KMS-11 (cell line): ENCODE measurements around the gene FAM222A.

Experiments used
- H2AFZ ChIP-seq: fragments of 200-600 bp; sonication (generic); 2 replicates; pipeline ENCODE4 v1.6.1; 2016; ENCODE audit warnings: antibody characterized with exemption, mixed run types, low read depth
- H3K27ac ChIP-seq: fragments of 200-600 bp; sonication (generic); 2 replicates; pipeline ENCODE4 v1.6.1; 2016; ENCODE audit warnings: mild to moderate bottlenecking, mixed run types
- H3K27me3 ChIP-seq: fragments of 200-600 bp; sonication (generic); 2 replicates; pipeline ENCODE4 v1.6.1; 2017; ENCODE audit warnings: mild to moderate bottlenecking, low read depth, mixed run types, moderate library complexity; ENCODE audit not compliant: insufficient read depth
- H3K36me3 ChIP-seq: fragments of 200-600 bp; sonication (generic); 2 replicates; pipeline ENCODE4 v1.6.1; 2017; ENCODE audit warnings: mild to moderate bottlenecking, mixed run types; ENCODE audit not compliant: insufficient read depth
- H3K4me1 ChIP-seq: fragments of 200-600 bp; sonication (generic); 2 replicates; pipeline ENCODE4 v1.6.1; 2016; ENCODE audit warnings: mild to moderate bottlenecking, low read depth, mixed run types; ENCODE audit not compliant: poor library complexity, severe bottlenecking
- H3K4me2 ChIP-seq: fragments of 200-600 bp; sonication (generic); 2 replicates; pipeline ENCODE4 v1.7.0; 2016; ENCODE audit warnings: mild to moderate bottlenecking, mixed run types
- H3K4me3 ChIP-seq: fragments of 200-600 bp; sonication (generic); IDR thresholded peaks from 2 replicates; pipeline ENCODE4 v1.6.1; 2017; ENCODE audit warnings: low read depth, low read length, mixed read lengths; ENCODE audit not compliant: insufficient read depth
- H3K79me2 ChIP-seq: fragments of 200-600 bp; sonication (generic); 2 replicates; pipeline ENCODE4 v1.6.1; 2016; ENCODE audit warnings: low read depth, mixed run types; ENCODE audit not compliant: insufficient read depth
- H3K9ac ChIP-seq: fragments of 200-600 bp; sonication (generic); 2 replicates; pipeline ENCODE4 v1.6.1; 2016; ENCODE audit warnings: mild to moderate bottlenecking, mixed run types
- H4K20me1 ChIP-seq: fragments of 200-600 bp; sonication (generic); 2 replicates; pipeline ENCODE4 v1.6.1; 2016; ENCODE audit warnings: mild to moderate bottlenecking, mixed run types; ENCODE audit not compliant: insufficient read depth
- TF ChIP-seq, protein P1 (sequence below): fragments of 200-600 bp; sonication (generic); conservative IDR thresholded peaks from 2 replicates; pipeline ENCODE4 v1.6.1; 2017; ENCODE audit warnings: low read depth, mild to moderate bottlenecking, antibody characterized with exemption, low read length, moderate library complexity, mixed read lengths

Gene FAM222A

DNA sequence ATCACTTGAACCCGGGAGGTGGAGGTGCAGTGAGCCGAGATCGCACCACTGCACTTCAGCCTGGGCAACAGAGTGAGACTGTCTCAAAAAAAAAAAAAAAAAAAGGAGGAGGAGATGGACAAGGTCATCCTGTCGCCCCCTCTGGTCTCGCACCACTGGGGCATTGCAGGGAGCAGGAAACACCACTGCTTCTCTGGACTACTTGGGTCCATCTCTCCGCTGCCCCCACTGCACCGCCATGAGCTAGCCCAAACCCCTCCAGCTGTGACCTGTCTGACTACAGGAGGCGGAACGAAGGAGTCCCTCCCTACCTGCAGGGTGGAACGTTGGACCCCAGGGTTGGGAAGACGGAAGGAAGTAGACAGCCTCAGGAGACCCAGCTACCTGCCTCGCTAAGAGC, 18.2 kb upstream of the FAM222A start:
- Histone ChIP-seq H2AFZ (no peak overlapping the region), H3K79me2 (no peaks in the 10 kb centered on the region), H3K9ac (no peak overlapping the region), H4K20me1 (no peaks in the 10 kb centered on the region), H3K27ac (no peak overlapping the region), H3K36me3 (no peaks in the 10 kb centered on the region), H3K4me3 (no peak overlapping the region), H3K4me1 (no peaks in the 10 kb centered on the region), H3K4me2 (no peak overlapping the region), H3K27me3 (no peaks in the 10 kb centered on the region)
- TF ChIP-seq, protein P1, sequence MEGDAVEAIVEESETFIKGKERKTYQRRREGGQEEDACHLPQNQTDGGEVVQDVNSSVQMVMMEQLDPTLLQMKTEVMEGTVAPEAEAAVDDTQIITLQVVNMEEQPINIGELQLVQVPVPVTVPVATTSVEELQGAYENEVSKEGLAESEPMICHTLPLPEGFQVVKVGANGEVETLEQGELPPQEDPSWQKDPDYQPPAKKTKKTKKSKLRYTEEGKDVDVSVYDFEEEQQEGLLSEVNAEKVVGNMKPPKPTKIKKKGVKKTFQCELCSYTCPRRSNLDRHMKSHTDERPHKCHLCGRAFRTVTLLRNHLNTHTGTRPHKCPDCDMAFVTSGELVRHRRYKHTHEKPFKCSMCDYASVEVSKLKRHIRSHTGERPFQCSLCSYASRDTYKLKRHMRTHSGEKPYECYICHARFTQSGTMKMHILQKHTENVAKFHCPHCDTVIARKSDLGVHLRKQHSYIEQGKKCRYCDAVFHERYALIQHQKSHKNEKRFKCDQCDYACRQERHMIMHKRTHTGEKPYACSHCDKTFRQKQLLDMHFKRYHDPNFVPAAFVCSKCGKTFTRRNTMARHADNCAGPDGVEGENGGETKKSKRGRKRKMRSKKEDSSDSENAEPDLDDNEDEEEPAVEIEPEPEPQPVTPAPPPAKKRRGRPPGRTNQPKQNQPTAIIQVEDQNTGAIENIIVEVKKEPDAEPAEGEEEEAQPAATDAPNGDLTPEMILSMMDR = no peak

DNA sequence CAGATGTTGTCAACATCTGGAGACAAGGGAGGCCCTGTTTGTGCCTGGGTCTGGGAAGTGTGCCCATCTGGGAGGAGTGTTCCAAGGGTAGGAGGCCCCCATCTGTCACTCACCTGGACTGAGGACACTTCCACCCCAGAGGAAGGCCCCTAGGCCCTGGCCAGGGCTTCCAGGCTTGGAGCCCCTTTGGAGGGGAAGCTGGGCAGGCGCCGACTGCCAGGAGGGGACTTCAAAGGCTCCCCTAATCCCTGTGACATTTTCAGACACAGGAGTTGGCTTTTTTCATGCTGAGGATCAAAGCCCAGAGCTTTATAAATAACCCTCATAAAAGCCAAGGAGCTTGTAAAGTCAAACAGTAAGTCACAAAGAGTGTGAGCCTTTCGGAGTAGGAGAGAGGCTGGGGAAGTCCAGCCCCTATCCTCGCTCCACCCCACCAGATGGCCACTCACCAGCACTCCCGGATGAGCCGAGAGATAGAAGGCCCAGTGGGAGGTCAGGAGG, 17.6 kb upstream of the FAM222A start:
- Histone ChIP-seq H3K27ac (no peak overlapping the region), H4K20me1 (no peaks in the 10 kb centered on the region), H3K4me2 (no peak overlapping the region), H3K27me3 (no peaks in the 10 kb centered on the region), H3K9ac (no peak overlapping the region), H3K4me3 (no peak overlapping the region), H3K36me3 (no peaks in the 10 kb centered on the region), H2AFZ (no peak overlapping the region), H3K79me2 (no peaks in the 10 kb centered on the region), H3K4me1 (no peaks in the 10 kb centered on the region)
- TF ChIP-seq, protein P1 = no peak

- Histone ChIP-seq H3K9ac (no peak overlapping the region), H3K27me3 (no peaks in the 10 kb centered on the region), H3K79me2 (no peaks in the 10 kb centered on the region), H3K36me3 (no peaks in the 10 kb centered on the region), H3K27ac (no peak overlapping the region), H3K4me2 (no peak overlapping the region), H2AFZ (no peak overlapping the region), H3K4me3 (no peak overlapping the region), H4K20me1 (no peaks in the 10 kb centered on the region), H3K4me1 (no peaks in the 10 kb centered on the region)
- TF ChIP-seq, protein P1 = no peak
Measured at GRCh38 chr12:109696485-109697269, 16.9 kb upstream of the FAM222A start.

DNA sequence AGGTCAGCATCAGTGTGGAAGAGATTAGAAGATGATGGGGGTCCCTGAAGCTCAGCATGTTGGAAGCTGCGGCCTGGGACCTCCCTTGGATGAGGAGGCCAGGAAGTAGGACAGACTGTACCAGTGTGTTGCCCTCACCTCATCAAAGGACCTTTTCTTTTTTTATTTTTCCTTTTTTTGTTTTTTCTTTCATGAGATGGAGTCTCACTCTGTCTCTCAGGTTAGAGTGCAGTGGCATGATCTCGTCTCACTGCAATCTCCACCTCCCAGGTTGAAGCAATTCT, 16.4 kb upstream of the FAM222A start:
- H3K9ac ChIP-seq = no peak overlapping the region
- H3K79me2 ChIP-seq = no peaks in the 10 kb centered on the region
- H3K4me3 ChIP-seq = no peak overlapping the region
- no peaks in the 10 kb centered on the region for H3K36me3 ChIP-seq
- no peaks in the 10 kb centered on the region for H4K20me1 ChIP-seq
- no peak overlapping the region for H2AFZ ChIP-seq
- no peak overlapping the region for H3K27ac ChIP-seq
- H3K27me3 ChIP-seq = no peaks in the 10 kb centered on the region
- no peaks in the 10 kb centered on the region for H3K4me1 ChIP-seq
- no peak overlapping the region for H3K4me2 ChIP-seq
- TF ChIP-seq, protein P1 = no peak
